CD14-positive monocyte (primary cell): ENCODE data around the gene RANBP1. TPM values are rescaled to one million over a fixed set of nuclear protein-coding genes. Genes with fewer than 3 reads are reported as not detected.
A peak's percentile ranks its signal among the peaks of the same experiment; 100 is the strongest.

ENCODE experiments used
- DNase-seq, 3 donors: peaks; one replicate each; pipeline ENCODE4 v3.0.0-alpha.2; 2011 to 2022
- H2AFZ ChIP-seq: 2 replicates; pipeline ENCODE4 v1.6.0; 2012; ENCODE audit warnings: mild to moderate bottlenecking, low read depth, low read length, inconsistent platforms; ENCODE audit not compliant: insufficient read depth, poor library complexity, severe bottlenecking
- H3K27ac ChIP-seq, 2 donors: 1 replicate in 1 of 2; 2 replicates in 1 of 2; pipeline ENCODE4 v1.5.1; 2012 to 2013; ENCODE audit warnings: low read length in 2 of 2, control low read depth in 1 of 2, inconsistent platforms in 1 of 2, low read depth in 1 of 2, mild to moderate bottlenecking in 1 of 2
- H3K27me3 ChIP-seq, 2 donors: one replicate each; pipeline versions ENCODE4 v1.6.0 to v1.6.1; 2011 to 2013; ENCODE audit warnings: low read length in 2 of 2; ENCODE audit not compliant: control insufficient read depth in 2 of 2, insufficient read depth in 2 of 2
- H3K36me3 ChIP-seq, 2 donors: replicated peaks in 1 of 2; 1 replicate in 1 of 2; 2 replicates in 1 of 2; pipeline versions ENCODE4 v1.5.1 to v1.6.1; 2012 to 2013; ENCODE audit warnings: low read length in 2 of 2, control low read depth in 1 of 2, inconsistent platforms in 1 of 2, mild to moderate bottlenecking in 1 of 2; ENCODE audit not compliant: insufficient read depth in 2 of 2, control insufficient read depth in 1 of 2
- H3K4me1 ChIP-seq, 2 donors: 1 replicate in 1 of 2; 2 replicates in 1 of 2; pipeline versions ENCODE4 v1.5.1 to v1.6.1; 2012 to 2013; ENCODE audit warnings: low read length in 2 of 2, control low read depth in 1 of 2, inconsistent platforms in 1 of 2, mild to moderate bottlenecking in 1 of 2, moderate library complexity in 1 of 2; ENCODE audit not compliant: insufficient read depth in 2 of 2, control insufficient read depth in 1 of 2
- H3K4me2 ChIP-seq: replicated peaks from 2 replicates; pipeline ENCODE3; 2012; ENCODE audit warnings: low read length, moderate library complexity, mild to moderate bottlenecking; ENCODE audit not compliant: poor library complexity, severe bottlenecking; ENCODE audit errors: extremely low read depth
- H3K4me3 ChIP-seq, 3 experiments: fragments of 200-600 bp in 1 of 3; sonication (generic) in 1 of 3; replicated peaks in 1 of 3; 1 replicate in 2 of 3; 2 replicates in 1 of 3; pipeline ENCODE4 v1.5.1; 2011 to 2013; ENCODE audit warnings: low read length in 3 of 3, mild to moderate bottlenecking in 3 of 3, control low read depth in 2 of 3, low read depth in 2 of 3, inconsistent platforms in 1 of 3, moderate library complexity in 1 of 3
- H3K79me2 ChIP-seq: 2 replicates; pipeline ENCODE4 v1.6.0; 2012; ENCODE audit warnings: mild to moderate bottlenecking, control low read depth, inconsistent platforms, low read length, moderate library complexity; ENCODE audit not compliant: insufficient read depth
- H3K9ac ChIP-seq: 2 replicates; pipeline ENCODE4 v1.6.0; 2017; ENCODE audit warnings: low read length, mild to moderate bottlenecking; ENCODE audit not compliant: insufficient read depth, poor library complexity, severe bottlenecking
- H3K9me3 ChIP-seq, 2 donors: replicated peaks in 1 of 2; 1 replicate in 1 of 2; 2 replicates in 1 of 2; pipeline versions ENCODE4 v1.5.1 to v1.6.1; 2012 to 2013; ENCODE audit warnings: low read length in 2 of 2, control low read depth in 1 of 2; ENCODE audit not compliant: control insufficient read depth in 1 of 2, insufficient read depth in 1 of 2
- H4K20me1 ChIP-seq: 2 replicates; pipeline ENCODE4 v1.6.0; 2012; ENCODE audit warnings: mild to moderate bottlenecking, low read length, control low read depth, moderate library complexity; ENCODE audit not compliant: insufficient read depth
- H3K27ac Mint-ChIP-seq, 7 donors: one replicate each; pipeline ENCODE4 v1.8.0; 2020; ENCODE audit warnings: mild to moderate bottlenecking in 7 of 7, mixed read lengths in 7 of 7, moderate library complexity in 6 of 7, inconsistent platforms in 2 of 7
- H3K27me3 Mint-ChIP-seq, 3 donors: one replicate each; pipeline ENCODE4 v1.8.0; 2021 to 2022; ENCODE audit warnings: low read depth in 3 of 3, mild to moderate bottlenecking in 3 of 3, mixed read lengths in 3 of 3, moderate library complexity in 3 of 3, inconsistent platforms in 1 of 3
- H3K36me3 Mint-ChIP-seq, 2 donors: one replicate each; pipeline ENCODE4 v1.8.0; 2020; ENCODE audit warnings: mixed read lengths in 2 of 2, inconsistent platforms in 1 of 2, mild to moderate bottlenecking in 1 of 2
- H3K4me1 Mint-ChIP-seq: one replicate; pipeline ENCODE4 v1.8.0; 2020; ENCODE audit warnings: mild to moderate bottlenecking, mixed read lengths
- H3K4me3 Mint-ChIP-seq, 2 donors: one replicate each; pipeline ENCODE4 v1.8.0; 2020; ENCODE audit warnings: mild to moderate bottlenecking in 2 of 2, mixed read lengths in 2 of 2, moderate library complexity in 1 of 2
- H3K9me3 Mint-ChIP-seq, 7 donors: one replicate each; pipeline ENCODE4 v1.8.0; 2020 to 2022; ENCODE audit warnings: mixed read lengths in 7 of 7, mild to moderate bottlenecking in 6 of 7, moderate library complexity in 6 of 7, inconsistent platforms in 2 of 7
- WGBS: methylation state at CpG from one replicate; pipeline ENCODE4 v1.1.5; 2013; ENCODE audit warnings: missing lambda C conversion rate; ENCODE audit not compliant: insufficient coverage; 5-methylcytosine and 5-hydroxymethylcytosine counted together
- intact Hi-C, 2 donors: fragments of 100-400 bp; cut with micrococcal nuclease; formaldehyde crosslinking; loops; one replicate each; pipeline versions ENCODE4 v1.15.0 to v1.15.1; 2023
- polyA plus RNA-seq, 3 donors: library from polyadenylated mRNA; depleted of rRNA in 1 of 3; unstranded in 2 of 3; stranded (reverse) in 1 of 3; fragments of 300-500 nt in 2 of 3; fragments of >200 nt in 1 of 3; fragmentation: Illumina TruSeq in 2 of 3; gene quantifications; 1 replicate in 2 of 3; 2 replicates in 1 of 3; pipeline ENCODE4 v1.2.3, GENCODE V29; 2012 to 2021
- TF ChIP-seq, protein P1 (sequence below): fragments of 200-600 bp; IDR thresholded peaks from one replicate; pipeline ENCODE4 v1.8.0; 2022; ENCODE audit warnings: antibody characterized with exemption, mild to moderate bottlenecking

The RANBP1 gene
- polyA plus RNA-seq, 3 donors, result 45.0 to 52.3 (median 47.4) TPM

DNA sequence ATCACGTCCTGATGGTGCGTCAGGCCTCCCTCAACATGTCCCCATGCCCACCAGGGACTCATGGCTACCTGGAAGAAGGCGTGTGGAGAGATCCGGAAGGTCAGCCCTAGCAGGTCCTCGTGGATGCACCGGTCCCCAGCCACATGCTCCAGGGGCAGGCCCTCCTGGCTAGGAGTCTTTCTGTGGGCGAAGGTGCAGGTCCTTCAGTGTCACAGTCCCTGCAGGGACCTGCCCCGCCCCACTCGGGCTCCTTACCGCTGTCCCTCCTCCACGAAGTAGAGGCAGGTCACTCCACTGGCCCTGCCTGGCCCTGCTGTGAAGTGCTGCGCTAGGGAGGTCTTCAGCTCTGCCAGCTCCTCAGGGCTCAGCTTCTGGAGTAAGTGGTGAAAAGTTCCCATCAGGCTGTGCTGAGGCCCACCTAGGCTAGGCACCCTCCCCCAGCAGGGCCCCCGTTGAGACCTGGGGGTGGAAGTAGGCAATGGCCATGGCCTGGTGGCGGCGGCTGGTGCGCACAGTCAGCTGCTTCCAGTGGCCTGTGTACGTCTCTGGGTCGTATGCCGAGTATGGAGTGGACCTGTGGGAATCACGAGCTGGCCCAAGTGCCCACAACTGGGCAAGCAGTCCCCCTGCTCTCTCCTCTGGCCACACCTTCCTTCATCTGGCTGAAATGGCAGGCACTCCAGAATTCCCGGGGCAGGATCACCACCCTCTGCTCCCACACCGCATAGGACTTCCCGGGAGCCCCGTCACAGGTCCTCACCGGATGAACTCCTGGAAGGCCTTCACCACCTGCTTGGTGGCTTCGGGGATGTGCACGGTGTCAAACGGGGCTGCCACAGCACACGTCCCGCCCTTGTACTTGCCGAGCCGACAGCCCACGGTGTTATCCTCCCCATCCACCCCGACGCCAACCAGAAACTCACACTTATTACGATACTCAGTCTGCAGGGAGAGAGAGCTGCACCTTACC is 1.1 kb upstream of the RANBP1 start:
- no peaks in the 10 kb centered on the region for H3K9me3 Mint-ChIP-seq
- Histone ChIP-seq H3K4me3 (no peak overlapping the region), H3K9ac (no peak overlapping the region), H3K36me3 (peaks cover 48 to 69% of the 10 kb centered on the region in 2 donors), H3K4me1 (peaks cover 21 to 33% of the 10 kb centered on the region in 2 donors), H3K27ac (peak overlapping the region in 1 of 2 donors; percentile 98), H4K20me1 (peaks cover 30% of the 10 kb centered on the region), H3K4me2 (no peak overlapping the region), H3K9me3 (no peaks in the 10 kb centered on the region), H3K79me2 (peaks cover 55% of the 10 kb centered on the region), H2AFZ (no peak overlapping the region), H3K27me3 (no peaks in the 10 kb centered on the region)
- peaks cover 18% of the 10 kb centered on the region for H3K4me1 Mint-ChIP-seq
- intact Hi-C loops, result loop anchor here (5.0 to 10.0 kb wide), 4 partner anchors 90 to 383 kb away; partner anchors contain the start of genes TANGO2 (in 2 of the 2), GNB1L (in 1 of the 2), KLHL22 (in 1 of the 2) and RTL10 (in 1 of the 2)
- no peak for DNase-seq
- H3K27me3 Mint-ChIP-seq, result peaks cover 0 to 1% (median 0%) of the 10 kb centered on the region in 3 donors
- TF ChIP-seq, protein P1, sequence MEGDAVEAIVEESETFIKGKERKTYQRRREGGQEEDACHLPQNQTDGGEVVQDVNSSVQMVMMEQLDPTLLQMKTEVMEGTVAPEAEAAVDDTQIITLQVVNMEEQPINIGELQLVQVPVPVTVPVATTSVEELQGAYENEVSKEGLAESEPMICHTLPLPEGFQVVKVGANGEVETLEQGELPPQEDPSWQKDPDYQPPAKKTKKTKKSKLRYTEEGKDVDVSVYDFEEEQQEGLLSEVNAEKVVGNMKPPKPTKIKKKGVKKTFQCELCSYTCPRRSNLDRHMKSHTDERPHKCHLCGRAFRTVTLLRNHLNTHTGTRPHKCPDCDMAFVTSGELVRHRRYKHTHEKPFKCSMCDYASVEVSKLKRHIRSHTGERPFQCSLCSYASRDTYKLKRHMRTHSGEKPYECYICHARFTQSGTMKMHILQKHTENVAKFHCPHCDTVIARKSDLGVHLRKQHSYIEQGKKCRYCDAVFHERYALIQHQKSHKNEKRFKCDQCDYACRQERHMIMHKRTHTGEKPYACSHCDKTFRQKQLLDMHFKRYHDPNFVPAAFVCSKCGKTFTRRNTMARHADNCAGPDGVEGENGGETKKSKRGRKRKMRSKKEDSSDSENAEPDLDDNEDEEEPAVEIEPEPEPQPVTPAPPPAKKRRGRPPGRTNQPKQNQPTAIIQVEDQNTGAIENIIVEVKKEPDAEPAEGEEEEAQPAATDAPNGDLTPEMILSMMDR, result no peak
- H3K4me3 Mint-ChIP-seq, result no peak overlapping the region
- H3K27ac Mint-ChIP-seq, result peak overlapping the region in 5 of 7 donors; percentile 32 to 91 (median 81)
- peaks cover 33 to 58% of the 10 kb centered on the region in 2 donors for H3K36me3 Mint-ChIP-seq
- WGBS, result 96% methylated on average over 29 of the region's 36 CpGs

DNA sequence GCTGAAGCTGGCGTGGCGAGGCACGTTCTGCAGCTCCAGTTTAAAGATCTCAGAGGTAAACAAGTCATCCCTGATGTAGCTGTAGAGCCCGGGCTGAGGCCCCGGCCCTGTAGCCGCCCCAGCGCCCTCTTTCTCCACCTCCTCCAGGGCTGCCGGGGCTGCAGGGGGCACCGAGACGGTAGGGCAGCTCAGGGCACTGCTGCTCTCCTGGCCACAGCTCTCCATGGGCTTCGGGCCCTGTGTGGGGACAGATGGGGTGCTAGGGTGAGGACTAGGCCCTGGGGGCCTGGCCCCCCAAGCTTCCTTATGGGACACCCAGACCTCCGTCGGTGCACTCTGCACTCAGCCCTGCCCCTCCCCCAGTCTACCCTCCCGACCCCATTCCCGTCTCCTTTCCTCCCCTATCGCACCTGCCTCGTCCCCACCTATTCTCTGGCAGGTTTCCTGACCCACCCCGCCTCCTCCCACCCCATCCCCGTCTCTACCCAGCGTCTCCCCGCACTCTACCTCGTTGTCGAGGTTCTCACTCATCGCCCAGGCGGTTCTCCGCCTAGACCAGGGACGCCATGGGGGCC is 559 bp downstream of the RANBP1 start:
- H3K4me1 Mint-ChIP-seq, result peaks cover 22% of the 10 kb centered on the region
- Histone ChIP-seq H3K4me3 (peak overlapping the region; percentile 70 to 83 (median 76)), H4K20me1 (peaks cover 26% of the 10 kb centered on the region), H3K9ac (peak overlapping the region; percentile 95), H3K9me3 (no peaks in the 10 kb centered on the region), H3K27me3 (no peaks in the 10 kb centered on the region), H3K27ac (peak overlapping the region; percentile 80 to 98), H3K4me2 (peak overlapping the region; percentile 89), H3K36me3 (peaks cover 43 to 70% of the 10 kb centered on the region in 2 donors), H3K4me1 (peaks cover 21 to 33% of the 10 kb centered on the region in 2 donors), H3K79me2 (peaks cover 72% of the 10 kb centered on the region), H2AFZ (peak overlapping the region; percentile 82)
- TF ChIP-seq, protein P1, result no peak
- H3K36me3 Mint-ChIP-seq, result peaks cover 30 to 57% of the 10 kb centered on the region in 2 donors
- WGBS, result 11% methylated on average over 16 of the region's 27 CpGs
- peaks cover 0 to 1% (median 0%) of the 10 kb centered on the region in 3 donors for H3K27me3 Mint-ChIP-seq
- peak overlapping the region; percentile 89 to 97 (median 95) for H3K27ac Mint-ChIP-seq
- intact Hi-C loops, result loop anchor here (2.0 to 10.0 kb wide), 5 partner anchors 36 to 381 kb away; partner anchors contain the start of genes TANGO2 (in 2 of the 2), DGCR8 (in 1 of the 2), GNB1L (in 1 of the 2) and KLHL22 (in 1 of the 2)
- peak overlapping the region; percentile 80 to 90 for H3K4me3 Mint-ChIP-seq
- DNase-seq, result no peak
- H3K9me3 Mint-ChIP-seq, result no peaks in the 10 kb centered on the region
